ENCODE results near the gene SLC6A20. TPM values are rescaled to one million over a fixed set of nuclear protein-coding genes. Genes with fewer than 3 reads are reported as not detected.

The SLC6A20 gene
- total RNA-seq, 1 experiment from 2014 or later, result 0.09 TPM

DNA sequence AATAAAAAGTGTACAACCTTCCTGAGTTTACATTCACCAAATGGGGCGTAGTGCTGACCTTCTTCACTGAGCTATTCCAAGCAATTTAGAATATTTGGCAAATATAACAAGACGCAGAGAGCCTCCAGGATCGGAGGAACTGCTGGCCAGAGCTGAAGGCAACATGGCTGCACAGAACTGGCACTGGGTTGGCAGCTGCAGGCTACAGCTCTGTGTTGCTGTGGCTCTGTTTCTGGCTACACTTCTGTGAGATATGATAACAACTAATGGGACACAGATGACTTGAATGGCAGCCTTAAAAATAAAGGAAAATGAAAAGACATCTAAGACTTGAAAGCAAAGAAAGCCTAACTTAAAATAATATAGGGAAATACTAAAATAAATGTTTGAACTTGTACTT, 10.8 kb upstream of the SLC6A20 start:
- H3K4me1 ChIP-seq (ENCODE audit: insufficient read depth, low read length), result no peaks in the 10 kb centered on the region
- TF ChIP-seq, protein P1, sequence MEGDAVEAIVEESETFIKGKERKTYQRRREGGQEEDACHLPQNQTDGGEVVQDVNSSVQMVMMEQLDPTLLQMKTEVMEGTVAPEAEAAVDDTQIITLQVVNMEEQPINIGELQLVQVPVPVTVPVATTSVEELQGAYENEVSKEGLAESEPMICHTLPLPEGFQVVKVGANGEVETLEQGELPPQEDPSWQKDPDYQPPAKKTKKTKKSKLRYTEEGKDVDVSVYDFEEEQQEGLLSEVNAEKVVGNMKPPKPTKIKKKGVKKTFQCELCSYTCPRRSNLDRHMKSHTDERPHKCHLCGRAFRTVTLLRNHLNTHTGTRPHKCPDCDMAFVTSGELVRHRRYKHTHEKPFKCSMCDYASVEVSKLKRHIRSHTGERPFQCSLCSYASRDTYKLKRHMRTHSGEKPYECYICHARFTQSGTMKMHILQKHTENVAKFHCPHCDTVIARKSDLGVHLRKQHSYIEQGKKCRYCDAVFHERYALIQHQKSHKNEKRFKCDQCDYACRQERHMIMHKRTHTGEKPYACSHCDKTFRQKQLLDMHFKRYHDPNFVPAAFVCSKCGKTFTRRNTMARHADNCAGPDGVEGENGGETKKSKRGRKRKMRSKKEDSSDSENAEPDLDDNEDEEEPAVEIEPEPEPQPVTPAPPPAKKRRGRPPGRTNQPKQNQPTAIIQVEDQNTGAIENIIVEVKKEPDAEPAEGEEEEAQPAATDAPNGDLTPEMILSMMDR (conservative IDR thresholded peaks at IDR 0.05), result no peak
- no peak overlapping the region for H3K14ac ChIP-seq (ENCODE audit: insufficient read depth, low read length)
- H3K79me1 ChIP-seq (ENCODE audit: insufficient read depth, low read depth, low read length, poor library complexity, severe bottlenecking), result no peaks in the 10 kb centered on the region
- H2BK20ac ChIP-seq (ENCODE audit: low read depth, low read length, poor library complexity, severe bottlenecking), result no peak overlapping the region
- Mint-ChIP-seq H3K4me1 (0 out of 4 replicates have a peak, but pooled peaks cover 0 to 3% of the 10 kb centered on the region in 2 experiments), H3K27ac (no peak overlapping the region; a peak in 1 of 7 replicates), H3K27me3 (ENCODE audit: low read depth) (peaks cover 5% of the 10 kb centered on the region), H3K4me3 (no peak overlapping the region), H3K36me3 (ENCODE audit: insufficient read depth in 1 of 3, low read depth in 3 of 3) (no peaks in the 10 kb centered on the region), H3K9me3 (no peaks in the 10 kb centered on the region)
- no peak overlapping the region for H2BK12ac ChIP-seq (ENCODE audit: insufficient read length, low read depth, low read length)
- H3K27ac ChIP-seq (ENCODE audit: insufficient read length, low read depth, low read length), result no peak overlapping the region
- no peak overlapping the region for H3K9ac ChIP-seq (ENCODE audit: extremely low read depth, insufficient read length, low read length)
- no peaks in the 10 kb centered on the region for H3K9me3 ChIP-seq (ENCODE audit: control insufficient read depth, low read depth, low read length)
- no peak overlapping the region for H3K4ac ChIP-seq (ENCODE audit: low read depth, low read length)
- H2AFZ ChIP-seq (ENCODE audit: low read length), result no peak overlapping the region
- H2BK120ac ChIP-seq (ENCODE audit: low read depth, low read length, poor library complexity, severe bottlenecking), result no peak overlapping the region
- no peak overlapping the region for H4K8ac ChIP-seq (replicated peaks; ENCODE audit: insufficient read length, low read depth, low read length)
- H2AK5ac ChIP-seq (ENCODE audit: insufficient read length, low read length), result no peak overlapping the region
- H3K23ac ChIP-seq (ENCODE audit: insufficient read length, low read depth, low read length), result no peak overlapping the region
- WGBS (ENCODE audit: extremely low coverage, insufficient read length, low lambda C conversion rate), result no CpG with 5 or more reads among the region's 3 CpGs
- no peaks in the 10 kb centered on the region for H4K20me1 ChIP-seq (ENCODE audit: control insufficient read depth, insufficient read depth, insufficient read length)
- H3K4me2 ChIP-seq (ENCODE audit: insufficient read depth, insufficient read length, low read length), result no peak overlapping the region
- H3T11ph ChIP-seq (ENCODE audit: low read length), result no peak overlapping the region
- H4K91ac ChIP-seq (ENCODE audit: insufficient read length, low read depth, low read length), result no peak overlapping the region
- H3K18ac ChIP-seq (ENCODE audit: insufficient read length, low read depth, low read length), result no peak overlapping the region
- H3K56ac ChIP-seq (ENCODE audit: insufficient read length, low read depth, low read length), result no peak overlapping the region
- no peak overlapping the region for H2BK15ac ChIP-seq (ENCODE audit: low read depth, low read length)
- no peaks in the 10 kb centered on the region for H3K27me3 ChIP-seq (ENCODE audit: insufficient read depth, low read length)
- H3K23me2 ChIP-seq (ENCODE audit: insufficient read length, low read depth, low read length, poor library complexity, severe bottlenecking), result no peaks in the 10 kb centered on the region
- no peak for DNase-seq
- H4K5ac ChIP-seq (ENCODE audit: insufficient read length, low read depth, low read length), result no peak overlapping the region
- H3K79me2 ChIP-seq (ENCODE audit: insufficient read depth, low read length), result no peaks in the 10 kb centered on the region
- no peak overlapping the region for H2BK5ac ChIP-seq (ENCODE audit: insufficient read length, low read length)
